Measurements from ENCODE around the gene CSF1. TPM values are rescaled to one million over a fixed set of nuclear protein-coding genes. Genes with fewer than 3 reads are reported as not detected.

The CSF1 gene
- total RNA-seq, 1 experiment from 2014 or later: 4.9 TPM

- CTCF ChIA-PET: no interaction called here
- H3K4me3 ChIP-seq (ENCODE audit: low read depth, low read length, poor library complexity, severe bottlenecking): no peak overlapping the region
- no TSS peak for BruUV-seq (replicated peaks)
- TF ChIP-seq CTCF (conservative IDR thresholded peaks at IDR 0.05; ENCODE audit: low read depth, low read length) (no peak), EZH2 (IDR thresholded peaks at IDR 0.05; ENCODE audit: borderline replicate concordance, low read depth, low read length, poor library complexity, severe bottlenecking) (no peak)
- no peaks in the 10 kb centered on the region for H3K9me3 ChIP-seq (ENCODE audit: low read depth, low read length, poor library complexity, severe bottlenecking)
- DNase-seq (ENCODE audit: low spot score): no peak
- no peak overlapping the region for H3K27ac ChIP-seq (ENCODE audit: low read depth, low read length, poor library complexity, severe bottlenecking)
- intact Hi-C loops (cut with micrococcal nuclease; ENCODE audit: unreplicated experiment): no loop called here
- H3K27me3 ChIP-seq (replicated peaks; ENCODE audit: insufficient read depth, low read depth, low read length, poor library complexity): no peaks in the 10 kb centered on the region
- no peaks in the 10 kb centered on the region for H3K36me3 ChIP-seq (ENCODE audit: insufficient read depth, low read length, poor library complexity, severe bottlenecking)
- POLR2A ChIA-PET (ENCODE audit: low non-redundant PET): no interaction called here
- no peaks in the 10 kb centered on the region for H3K4me1 ChIP-seq (ENCODE audit: insufficient read depth, low read length, poor library complexity, severe bottlenecking)
Measured at GRCh38 chr1:109929170-109929569, 18.5 kb downstream of the CSF1 start.

- Histone ChIP-seq H3K36me3 (ENCODE audit: insufficient read depth, low read length, poor library complexity, severe bottlenecking) (no peaks in the 10 kb centered on the region), H3K27ac (ENCODE audit: low read depth, low read length, poor library complexity, severe bottlenecking) (no peak overlapping the region), H3K4me3 (ENCODE audit: low read depth, low read length, poor library complexity, severe bottlenecking) (no peak overlapping the region), H3K9me3 (ENCODE audit: low read depth, low read length, poor library complexity, severe bottlenecking) (no peaks in the 10 kb centered on the region), H3K4me1 (ENCODE audit: insufficient read depth, low read length, poor library complexity, severe bottlenecking) (no peaks in the 10 kb centered on the region), H3K27me3 (replicated peaks; ENCODE audit: insufficient read depth, low read depth, low read length, poor library complexity) (no peaks in the 10 kb centered on the region)
- DNase-seq (ENCODE audit: low spot score): no peak
- ChIA-PET CTCF (interaction anchor here (0.8 kb wide), 1 partner anchor 54 kb away, joined by 3 read pairs; the partner anchor contains the start of gene AHCYL1), POLR2A (ENCODE audit: low non-redundant PET) (no interaction called here)
- intact Hi-C loops (cut with micrococcal nuclease; ENCODE audit: unreplicated experiment): no loop called here
- TF ChIP-seq CTCF (conservative IDR thresholded peaks at IDR 0.05; ENCODE audit: low read depth, low read length): no peak
- no TSS peak for BruUV-seq (replicated peaks)
Measured at GRCh38 chr1:109929588-109930251, 19.1 kb downstream of the CSF1 start.

GRCh38 chr1:109930252-109930993, 19.8 kb downstream of the CSF1 start:
- Histone ChIP-seq H3K27ac (ENCODE audit: low read depth, low read length, poor library complexity, severe bottlenecking) (no peak overlapping the region), H3K9me3 (ENCODE audit: low read depth, low read length, poor library complexity, severe bottlenecking) (no peaks in the 10 kb centered on the region), H3K36me3 (ENCODE audit: insufficient read depth, low read length, poor library complexity, severe bottlenecking) (no peaks in the 10 kb centered on the region), H3K27me3 (replicated peaks; ENCODE audit: insufficient read depth, low read depth, low read length, poor library complexity) (no peaks in the 10 kb centered on the region), H3K4me3 (ENCODE audit: low read depth, low read length, poor library complexity, severe bottlenecking) (no peak overlapping the region), H3K4me1 (ENCODE audit: insufficient read depth, low read length, poor library complexity, severe bottlenecking) (no peaks in the 10 kb centered on the region)
- TF ChIP-seq CTCF (conservative IDR thresholded peaks at IDR 0.05; ENCODE audit: low read depth, low read length) (no peak), EZH2 (IDR thresholded peaks at IDR 0.05; ENCODE audit: borderline replicate concordance, low read depth, low read length, poor library complexity, severe bottlenecking) (no peak)
- intact Hi-C loops (cut with micrococcal nuclease; ENCODE audit: unreplicated experiment): no loop called here
- POLR2A ChIA-PET (ENCODE audit: low non-redundant PET): no interaction called here
- DNase-seq (ENCODE audit: low spot score): no peak
- CTCF ChIA-PET: interaction anchor here (0.8 kb wide), 1 partner anchor 54 kb away, joined by 3 read pairs; the partner anchor contains the start of gene AHCYL1
- BruUV-seq (replicated peaks): no TSS peak

Measured in A673 (cell line).